K562 treated with DMSO at 1 percent for 48 hours (cell line): Measurements from ENCODE around the gene C1orf146. TPM values are rescaled to one million over a fixed set of nuclear protein-coding genes. Genes with fewer than 3 reads are reported as not detected.

Experiments
- total RNA-seq: library from RNA; unstranded; fragments of 300-600 nt; gene quantifications from 2 replicates; pipeline ENCODE4 v1.2.3, GENCODE V29; 2022; ENCODE audit warnings: low replicate concordance; ENCODE audit errors: extremely low read depth

The C1orf146 gene
- not detected in 2 replicates for total RNA-seq

GRCh38 chr1:92217721-92218120, at the start of gene C1orf146:
TSS of gene C1orf146 (plus strand) at chr1:92217915. CDS start at chr1:92231421, 13,506 bp downstream.

Other genes with a start within 250 kb of the C1orf146 start
- not detected in 2 replicates for gene EPHX4, start 187.9 kb upstream of the C1orf146 start, total RNA-seq
- gene SETSIP, start 142.5 kb upstream of the C1orf146 start, total RNA-seq: not detected in 2 replicates
- not detected in 2 replicates for gene BTBD8, start 137.6 kb upstream of the C1orf146 start, total RNA-seq
- not detected in 2 replicates for gene GLMN, start 81.1 kb downstream of the C1orf146 start, total RNA-seq
- gene RPAP2, start 81.1 kb downstream of the C1orf146 start, total RNA-seq: not detected in 2 replicates